Stimulated activated memory B cell treated with anti-CD40 and anti-IgM and Interleukin-4, amounts not matched to agents 10 μg/mL and 1 μg/mL and 100 μg/mL, for 72 hours (primary cell): ENCODE measurements around the gene FZD10.

ENCODE experiments used
- ATAC-seq: fragments of 150-1000 bp; cut with Tn5 transposase; 2 replicates; pipeline ENCODE4 v1.10.0; 2021
- H3K27ac Mint-ChIP-seq: one replicate; pipeline ENCODE4 v1.8.0; 2022; ENCODE audit warnings: mild to moderate bottlenecking, mixed read lengths
- H3K27me3 Mint-ChIP-seq: one replicate; pipeline ENCODE4 v1.8.0; 2022; ENCODE audit warnings: mixed read lengths
- H3K36me3 Mint-ChIP-seq: one replicate; pipeline ENCODE4 v1.8.0; 2022; ENCODE audit warnings: mixed read lengths
- H3K4me1 Mint-ChIP-seq: one replicate; pipeline ENCODE4 v1.8.0; 2022; ENCODE audit warnings: mixed read lengths
- H3K4me3 Mint-ChIP-seq: one replicate; pipeline ENCODE4 v1.8.0; 2022; ENCODE audit warnings: mild to moderate bottlenecking, moderate library complexity, mixed read lengths
- H3K9me3 Mint-ChIP-seq: one replicate; pipeline ENCODE4 v1.8.0; 2022; ENCODE audit warnings: mixed read lengths

Gene FZD10

DNA sequence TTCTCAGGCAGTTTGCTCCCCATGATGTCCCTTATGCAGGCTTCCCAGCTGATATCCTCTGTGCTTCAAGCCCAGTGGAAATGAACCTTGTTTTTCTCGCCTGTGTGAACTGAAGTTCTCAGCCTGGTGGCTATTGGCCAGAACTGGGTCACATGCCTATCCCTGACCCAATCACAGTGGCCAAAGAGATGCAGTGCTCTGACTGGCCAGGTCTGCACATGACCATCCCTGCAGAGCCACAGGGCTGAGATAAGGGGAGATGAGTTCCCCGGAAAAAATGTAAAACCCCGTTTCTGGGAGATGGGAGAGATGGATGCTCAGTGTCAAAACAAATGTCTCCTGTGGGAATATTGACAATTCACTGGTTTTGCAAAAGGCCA is 34.7 kb upstream of the FZD10 start:
- ATAC-seq: no peak
- peaks cover 7% of the 10 kb centered on the region for H3K9me3 Mint-ChIP-seq
- H3K27ac Mint-ChIP-seq: no peak overlapping the region
- no peak overlapping the region for H3K4me3 Mint-ChIP-seq
- H3K36me3 Mint-ChIP-seq: no peaks in the 10 kb centered on the region
- no peaks in the 10 kb centered on the region for H3K4me1 Mint-ChIP-seq
- H3K27me3 Mint-ChIP-seq: no peaks in the 10 kb centered on the region

DNA sequence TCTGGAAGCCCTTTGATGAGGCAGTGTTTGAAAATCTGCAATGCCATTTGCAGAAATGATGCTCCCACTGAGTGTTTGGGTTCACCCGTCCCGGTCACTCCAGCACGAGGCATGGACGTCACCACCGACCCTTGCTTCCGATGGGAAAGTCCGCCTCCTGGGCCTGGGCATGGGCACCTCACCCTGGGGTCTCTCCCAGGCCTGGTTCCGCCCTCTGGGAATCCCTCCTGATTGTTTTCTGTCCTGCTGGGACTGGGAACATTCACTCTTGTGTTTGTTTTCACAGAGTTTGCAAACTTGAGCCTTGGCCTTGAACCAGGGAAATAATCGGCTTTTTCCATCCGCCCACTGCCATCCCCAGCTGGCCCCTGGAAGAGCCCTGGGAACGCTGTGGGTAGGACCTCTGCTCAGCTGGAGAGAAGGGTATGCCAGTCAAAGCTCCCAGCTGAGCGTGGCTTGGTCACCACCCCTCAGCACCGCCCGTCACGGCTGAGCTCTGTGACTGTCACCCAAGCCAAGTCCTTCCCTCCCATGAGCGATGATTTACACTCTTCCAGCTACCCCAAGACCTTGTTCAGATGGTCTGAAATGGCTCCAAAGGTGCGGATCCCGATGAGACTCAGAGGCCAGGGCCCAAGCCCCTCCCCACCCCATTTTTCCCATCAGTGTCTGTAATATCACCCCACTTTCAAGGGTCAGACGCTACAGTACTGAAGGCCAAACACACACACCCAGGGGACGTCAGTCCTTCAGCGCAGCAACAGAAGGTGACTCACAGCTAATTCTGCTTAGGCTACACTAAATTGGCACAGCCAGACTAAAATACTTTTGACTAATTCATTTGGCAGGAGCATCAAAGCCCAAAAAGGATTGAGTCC is 34.1 kb upstream of the FZD10 start:
- H3K4me1 Mint-ChIP-seq: no peaks in the 10 kb centered on the region
- H3K4me3 Mint-ChIP-seq: no peak overlapping the region
- H3K27ac Mint-ChIP-seq: no peak overlapping the region
- H3K36me3 Mint-ChIP-seq: no peaks in the 10 kb centered on the region
- H3K9me3 Mint-ChIP-seq: peaks cover 7% of the 10 kb centered on the region
- H3K27me3 Mint-ChIP-seq: no peaks in the 10 kb centered on the region
- ATAC-seq: no peak

DNA sequence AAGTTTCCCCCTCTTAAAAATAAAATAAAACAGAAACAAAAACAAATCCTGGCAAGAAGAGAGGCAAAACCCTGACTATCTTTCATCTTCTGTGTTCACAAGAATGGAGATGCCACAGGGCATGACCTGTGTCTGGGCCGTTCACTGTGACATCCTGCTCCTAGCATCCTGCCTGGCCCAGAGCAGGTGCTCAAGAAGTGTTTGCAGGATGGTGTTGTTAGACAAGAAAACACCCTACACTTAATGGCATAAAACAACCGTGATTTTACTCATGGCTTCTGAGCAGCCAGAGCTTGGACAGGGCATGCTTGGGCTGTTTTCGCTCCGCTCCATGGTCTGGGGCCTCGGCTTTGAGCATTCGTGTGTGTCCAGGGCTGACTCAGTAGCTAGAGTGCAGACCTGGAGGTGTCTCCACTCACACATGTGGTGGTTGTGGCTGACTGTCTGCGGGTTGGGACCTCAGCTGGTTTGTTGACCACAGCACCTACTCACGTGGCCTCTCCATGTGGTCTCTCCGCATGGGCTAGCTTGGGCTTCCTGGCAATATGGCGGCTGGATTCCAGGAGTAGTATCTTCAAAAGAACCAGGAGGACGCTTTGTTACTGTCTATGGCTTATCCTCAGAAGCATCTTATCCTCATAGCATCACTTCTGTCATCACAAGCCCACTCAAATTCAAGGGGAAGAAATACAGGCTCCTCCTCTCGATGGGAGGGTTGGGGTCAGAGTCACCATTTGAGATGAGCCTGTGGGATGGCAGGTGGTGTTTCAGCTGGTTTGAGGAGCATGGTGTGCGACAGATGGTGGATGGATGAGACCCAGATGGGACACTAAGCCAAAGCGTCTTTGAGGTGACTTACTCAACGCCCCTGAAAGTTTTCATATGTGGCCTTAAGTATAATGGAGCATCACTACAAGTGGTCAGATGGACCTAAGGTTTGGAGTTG is 33.2 kb upstream of the FZD10 start:
- no peaks in the 10 kb centered on the region for H3K4me1 Mint-ChIP-seq
- ATAC-seq: no peak
- H3K36me3 Mint-ChIP-seq: no peaks in the 10 kb centered on the region
- H3K27ac Mint-ChIP-seq: no peak overlapping the region
- no peak overlapping the region for H3K4me3 Mint-ChIP-seq
- H3K9me3 Mint-ChIP-seq: peaks cover 7% of the 10 kb centered on the region
- H3K27me3 Mint-ChIP-seq: no peaks in the 10 kb centered on the region

DNA sequence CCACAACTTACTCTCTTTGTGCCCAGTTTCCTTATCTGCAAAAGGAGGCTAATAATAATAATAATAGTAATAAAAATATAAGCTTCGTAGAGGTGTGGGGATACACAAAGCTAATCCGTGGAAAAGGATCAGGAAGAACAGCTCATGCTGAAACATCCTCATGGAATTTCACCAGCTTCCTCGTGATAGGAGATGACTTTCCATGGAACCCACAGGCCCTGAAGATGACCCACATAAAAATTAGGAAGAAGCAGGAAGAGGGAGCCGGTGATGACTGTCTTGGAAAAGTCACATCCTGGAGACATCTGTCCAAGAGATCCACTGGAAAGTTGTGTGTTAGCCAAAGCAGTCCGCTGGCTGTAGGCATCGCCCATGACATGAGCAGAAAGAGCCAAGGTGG is 31.9 kb upstream of the FZD10 start:
- H3K27ac Mint-ChIP-seq: no peak overlapping the region

DNA sequence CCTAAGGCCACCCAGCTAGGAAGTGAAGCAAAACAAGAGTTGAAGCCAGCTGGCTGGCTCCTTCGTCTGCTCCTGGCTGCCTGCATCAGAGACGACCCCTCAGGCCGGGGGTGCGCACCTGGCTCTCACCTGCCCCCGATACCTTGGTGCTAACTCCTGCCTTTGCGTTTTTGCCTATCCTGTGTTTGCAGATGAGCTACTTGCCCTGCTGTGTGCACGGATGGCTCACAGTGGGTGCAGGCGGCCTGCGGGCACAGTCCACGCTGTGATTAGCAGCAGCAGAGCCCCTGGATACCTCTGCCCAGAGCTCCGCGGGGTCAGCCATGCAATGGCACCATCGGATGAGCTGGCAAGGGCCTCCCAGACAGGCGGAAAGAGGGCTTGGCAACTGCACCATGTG is 31.2 kb upstream of the FZD10 start:
- peaks cover 13% of the 10 kb centered on the region for H3K9me3 Mint-ChIP-seq
- H3K4me3 Mint-ChIP-seq: no peak overlapping the region
- H3K36me3 Mint-ChIP-seq: no peaks in the 10 kb centered on the region
- H3K27me3 Mint-ChIP-seq: no peaks in the 10 kb centered on the region
- ATAC-seq: no peak
- H3K4me1 Mint-ChIP-seq: no peaks in the 10 kb centered on the region
- no peak overlapping the region for H3K27ac Mint-ChIP-seq

More for the DNA sequence above, 31.9 kb upstream of the FZD10 start:
- ATAC-seq: no peak
- no peak overlapping the region for H3K4me3 Mint-ChIP-seq
- no peaks in the 10 kb centered on the region for H3K27me3 Mint-ChIP-seq
- no peaks in the 10 kb centered on the region for H3K4me1 Mint-ChIP-seq
- H3K36me3 Mint-ChIP-seq: no peaks in the 10 kb centered on the region
- H3K9me3 Mint-ChIP-seq: peaks cover 14% of the 10 kb centered on the region

DNA sequence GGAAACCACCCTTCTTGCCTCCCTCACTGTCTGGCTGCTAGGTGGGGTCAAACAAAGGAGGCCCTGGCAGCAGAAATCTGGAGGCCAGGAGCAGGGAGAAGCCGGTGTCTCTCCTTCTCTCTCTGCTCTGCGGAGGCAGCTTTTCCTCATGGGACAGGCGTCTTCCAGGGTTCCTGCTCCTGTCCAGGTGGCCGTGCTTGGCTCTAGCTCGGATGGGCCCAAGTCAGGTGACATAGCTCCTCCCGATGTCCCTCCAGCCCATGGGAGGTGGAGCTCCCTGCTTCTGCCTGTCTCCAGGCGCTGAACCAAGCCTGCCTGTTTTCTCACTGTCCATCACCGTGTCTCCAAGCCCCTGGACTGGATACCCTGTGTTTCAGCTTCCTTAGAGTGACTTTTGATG is 30.5 kb upstream of the FZD10 start:
- H3K4me1 Mint-ChIP-seq: no peaks in the 10 kb centered on the region
- no peaks in the 10 kb centered on the region for H3K36me3 Mint-ChIP-seq
- H3K4me3 Mint-ChIP-seq: no peak overlapping the region
- no peak for ATAC-seq
- no peaks in the 10 kb centered on the region for H3K27me3 Mint-ChIP-seq
- peaks cover 13% of the 10 kb centered on the region for H3K9me3 Mint-ChIP-seq
- H3K27ac Mint-ChIP-seq: no peak overlapping the region

DNA sequence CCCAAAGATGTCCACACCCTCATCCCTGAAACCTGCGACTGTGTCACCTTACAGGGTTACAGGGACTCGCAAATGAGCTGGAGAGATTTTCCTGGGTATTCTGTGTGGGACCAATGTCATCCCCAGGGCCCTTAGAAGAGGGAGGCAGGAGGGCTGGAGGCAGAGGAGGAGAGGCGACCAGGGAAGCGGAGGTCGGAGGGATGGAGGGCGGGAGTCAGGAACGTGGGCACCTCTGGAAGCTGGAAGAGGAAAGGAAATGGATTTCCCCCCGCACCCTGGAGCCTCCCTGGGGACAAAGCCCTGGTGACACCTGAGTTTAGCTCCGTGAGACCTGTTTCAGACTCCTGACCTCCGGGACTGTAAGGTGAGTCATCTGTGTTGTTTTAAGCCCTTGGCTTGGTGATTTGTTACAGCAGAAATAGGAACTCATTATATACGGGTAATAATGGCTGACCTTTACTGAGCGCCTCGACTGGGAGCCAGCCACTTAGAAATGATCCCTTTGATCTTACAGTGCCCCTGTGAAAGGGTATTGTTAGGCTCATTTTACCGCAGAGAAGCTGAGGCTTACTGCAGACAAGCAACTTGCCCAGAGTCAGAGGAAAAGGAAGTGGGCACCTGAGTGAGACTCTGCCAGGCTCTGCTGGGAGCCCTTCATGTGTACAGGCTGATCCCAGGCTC is 29.3 kb upstream of the FZD10 start:
- H3K27ac Mint-ChIP-seq: no peak overlapping the region
- H3K27me3 Mint-ChIP-seq: no peaks in the 10 kb centered on the region
- no peak overlapping the region for H3K4me3 Mint-ChIP-seq
- H3K36me3 Mint-ChIP-seq: no peaks in the 10 kb centered on the region
- no peaks in the 10 kb centered on the region for H3K4me1 Mint-ChIP-seq
- H3K9me3 Mint-ChIP-seq: peaks cover 13% of the 10 kb centered on the region
- ATAC-seq: no peak

DNA sequence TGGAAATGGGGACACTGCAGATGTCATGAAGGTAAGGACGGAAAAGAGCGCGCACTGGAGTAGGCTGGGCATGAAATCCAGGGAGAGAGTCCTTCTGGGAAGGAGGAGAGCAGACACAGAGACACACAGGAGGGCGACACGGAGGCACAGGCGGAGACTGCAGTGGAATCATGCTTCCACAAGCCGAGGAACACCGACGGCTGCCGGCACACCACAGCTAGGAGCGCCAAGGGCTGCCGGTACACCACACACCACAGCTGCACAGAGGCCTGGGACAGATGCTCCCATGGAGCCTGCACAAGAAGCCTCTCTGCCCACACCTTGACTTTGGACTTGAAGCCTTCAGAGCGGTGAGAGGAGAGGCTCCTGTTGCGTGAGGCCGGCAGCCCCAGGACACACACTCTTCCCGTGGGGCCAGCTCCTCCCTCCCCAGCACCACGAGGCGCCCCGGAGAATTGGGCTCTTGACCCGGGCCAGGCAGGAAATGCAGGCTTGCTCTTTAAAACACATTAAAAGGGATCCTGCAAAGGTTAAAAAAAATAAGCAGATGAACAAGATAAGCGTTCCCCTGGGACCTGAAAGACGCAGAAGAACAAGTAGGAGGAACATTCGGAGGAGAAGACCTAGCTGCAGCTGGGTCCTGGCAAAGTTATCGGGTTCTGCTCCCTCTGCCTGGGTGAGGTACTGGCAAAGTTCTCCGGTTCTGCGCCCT is 28.3 kb upstream of the FZD10 start:
- no peaks in the 10 kb centered on the region for H3K27me3 Mint-ChIP-seq
- H3K4me3 Mint-ChIP-seq: no peak overlapping the region
- peaks cover 13% of the 10 kb centered on the region for H3K9me3 Mint-ChIP-seq
- H3K27ac Mint-ChIP-seq: no peak overlapping the region
- no peaks in the 10 kb centered on the region for H3K36me3 Mint-ChIP-seq
- no peak for ATAC-seq
- no peaks in the 10 kb centered on the region for H3K4me1 Mint-ChIP-seq

DNA sequence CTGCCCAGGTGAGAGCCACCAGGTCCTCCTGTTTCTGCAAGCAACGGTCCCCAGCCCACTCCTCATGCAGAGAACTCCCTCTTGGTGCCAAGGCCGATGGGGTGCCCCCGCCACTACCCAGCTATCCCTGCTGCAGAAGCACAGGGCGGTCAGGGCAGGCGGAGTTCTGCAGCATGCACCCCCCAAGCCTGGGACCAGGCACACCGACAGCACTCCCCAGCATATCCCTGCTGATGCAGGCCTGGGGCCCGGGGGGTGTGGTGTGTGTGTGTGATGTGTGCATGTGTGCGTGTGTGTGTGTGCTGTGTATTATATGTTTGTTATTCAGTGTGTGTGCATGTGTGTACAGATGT is 27.7 kb upstream of the FZD10 start:
- Mint-ChIP-seq H3K4me1 (no peaks in the 10 kb centered on the region), H3K4me3 (no peak overlapping the region), H3K27ac (no peak overlapping the region), H3K9me3 (peaks cover 8% of the 10 kb centered on the region), H3K36me3 (no peaks in the 10 kb centered on the region), H3K27me3 (no peaks in the 10 kb centered on the region)
- no peak for ATAC-seq

DNA sequence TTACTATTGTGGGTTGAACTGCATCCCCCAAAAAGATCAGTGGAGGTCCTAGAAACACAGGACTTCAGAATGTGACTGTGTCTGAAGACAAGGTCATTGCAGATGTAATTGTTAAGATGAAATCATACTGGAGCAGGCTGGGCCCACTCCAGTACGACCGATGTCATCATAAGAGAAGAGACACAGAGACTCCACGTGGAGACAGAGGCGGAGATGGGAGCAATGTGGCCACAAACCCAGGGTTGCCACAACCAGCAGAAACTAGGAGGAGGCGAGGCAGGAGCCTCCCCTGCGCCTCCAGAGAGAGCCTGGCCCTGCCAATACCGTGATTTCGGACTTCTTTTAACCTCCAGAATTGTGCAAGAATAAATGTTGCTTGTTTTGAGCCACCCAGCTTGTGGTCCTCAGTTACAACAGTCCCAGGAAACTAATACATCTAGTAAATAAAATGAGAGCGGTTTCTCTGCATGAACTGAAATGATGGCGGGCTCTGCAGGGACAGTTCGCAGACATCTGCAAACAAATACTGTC is 25.7 kb upstream of the FZD10 start:
- Mint-ChIP-seq H3K27me3 (no peaks in the 10 kb centered on the region), H3K27ac (no peak overlapping the region), H3K4me3 (no peak overlapping the region), H3K36me3 (no peaks in the 10 kb centered on the region), H3K9me3 (peaks cover 10% of the 10 kb centered on the region), H3K4me1 (no peaks in the 10 kb centered on the region)
- no peak for ATAC-seq

DNA sequence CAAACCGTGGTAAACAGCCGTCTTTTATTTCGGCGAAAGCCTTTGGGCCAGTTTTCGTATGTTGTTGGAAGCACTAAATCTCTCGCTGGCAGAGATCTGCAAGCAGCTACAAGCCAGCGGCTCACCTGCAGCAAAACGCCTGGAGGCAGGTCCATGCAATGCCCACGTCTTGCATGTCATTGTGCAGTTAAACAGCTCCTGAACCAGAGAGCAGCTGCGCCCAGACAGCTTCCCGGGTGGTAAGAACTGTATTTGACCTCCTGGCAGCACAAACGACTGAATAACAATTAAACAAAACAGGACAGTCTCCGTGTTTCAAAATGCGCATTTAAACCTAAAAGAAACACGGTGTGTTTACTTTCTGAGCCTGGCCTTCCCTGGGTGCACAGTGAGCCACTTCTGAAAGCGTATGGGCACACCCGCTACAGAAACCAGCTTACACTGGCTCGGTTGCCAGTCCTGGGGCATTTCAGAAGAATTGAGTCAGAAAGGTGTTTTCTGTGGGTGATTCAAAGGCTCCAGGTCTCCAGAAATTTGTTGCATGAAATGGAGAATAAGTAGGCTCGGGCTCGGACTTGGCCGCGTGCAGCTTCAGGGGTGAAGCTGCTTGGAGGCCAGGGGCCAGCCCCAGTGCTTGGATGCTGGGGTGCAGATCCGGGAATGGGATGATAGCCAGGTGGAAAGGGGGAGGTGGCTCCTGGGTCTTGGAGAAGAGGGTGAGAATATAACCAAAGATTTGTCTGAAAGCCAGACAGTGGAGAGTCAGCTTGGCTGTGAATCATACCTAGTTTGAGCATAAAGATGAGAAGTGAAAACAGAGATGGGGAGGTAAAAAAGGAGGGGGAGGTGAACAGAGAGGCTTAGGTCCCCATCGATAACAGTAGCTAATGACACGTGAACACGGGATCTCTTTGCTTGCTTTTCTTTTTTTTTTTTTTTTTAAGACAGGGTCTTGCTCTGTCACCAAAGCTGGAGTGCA is 24.9 kb upstream of the FZD10 start:
- Mint-ChIP-seq H3K27me3 (no peaks in the 10 kb centered on the region), H3K36me3 (no peaks in the 10 kb centered on the region), H3K4me3 (no peak overlapping the region), H3K27ac (no peak overlapping the region), H3K4me1 (no peaks in the 10 kb centered on the region), H3K9me3 (peaks cover 10% of the 10 kb centered on the region)
- no peak for ATAC-seq

DNA sequence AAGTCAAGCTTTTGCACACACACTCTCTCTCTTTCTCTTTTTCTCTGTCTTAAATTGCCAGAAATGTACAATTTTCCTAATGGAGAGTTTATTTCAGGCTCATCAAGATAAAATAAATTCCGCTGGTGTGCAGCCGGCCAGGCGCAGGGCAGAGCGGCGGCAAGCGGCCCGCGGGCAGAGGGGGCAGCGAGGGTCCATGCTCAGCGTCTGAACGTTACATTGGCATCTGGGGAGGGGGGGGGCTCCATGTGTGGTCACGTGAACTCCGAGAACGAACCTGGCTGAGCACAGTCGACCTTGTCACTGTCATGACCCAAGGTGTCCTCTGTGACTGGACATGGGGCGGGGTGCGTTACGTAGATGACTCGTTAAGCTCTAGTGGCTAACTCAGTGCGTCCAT is 23.8 kb upstream of the FZD10 start:
- Mint-ChIP-seq H3K27ac (no peak overlapping the region), H3K9me3 (peaks cover 10% of the 10 kb centered on the region), H3K4me3 (no peak overlapping the region), H3K27me3 (no peaks in the 10 kb centered on the region), H3K4me1 (no peaks in the 10 kb centered on the region), H3K36me3 (no peaks in the 10 kb centered on the region)
- no peak for ATAC-seq

DNA sequence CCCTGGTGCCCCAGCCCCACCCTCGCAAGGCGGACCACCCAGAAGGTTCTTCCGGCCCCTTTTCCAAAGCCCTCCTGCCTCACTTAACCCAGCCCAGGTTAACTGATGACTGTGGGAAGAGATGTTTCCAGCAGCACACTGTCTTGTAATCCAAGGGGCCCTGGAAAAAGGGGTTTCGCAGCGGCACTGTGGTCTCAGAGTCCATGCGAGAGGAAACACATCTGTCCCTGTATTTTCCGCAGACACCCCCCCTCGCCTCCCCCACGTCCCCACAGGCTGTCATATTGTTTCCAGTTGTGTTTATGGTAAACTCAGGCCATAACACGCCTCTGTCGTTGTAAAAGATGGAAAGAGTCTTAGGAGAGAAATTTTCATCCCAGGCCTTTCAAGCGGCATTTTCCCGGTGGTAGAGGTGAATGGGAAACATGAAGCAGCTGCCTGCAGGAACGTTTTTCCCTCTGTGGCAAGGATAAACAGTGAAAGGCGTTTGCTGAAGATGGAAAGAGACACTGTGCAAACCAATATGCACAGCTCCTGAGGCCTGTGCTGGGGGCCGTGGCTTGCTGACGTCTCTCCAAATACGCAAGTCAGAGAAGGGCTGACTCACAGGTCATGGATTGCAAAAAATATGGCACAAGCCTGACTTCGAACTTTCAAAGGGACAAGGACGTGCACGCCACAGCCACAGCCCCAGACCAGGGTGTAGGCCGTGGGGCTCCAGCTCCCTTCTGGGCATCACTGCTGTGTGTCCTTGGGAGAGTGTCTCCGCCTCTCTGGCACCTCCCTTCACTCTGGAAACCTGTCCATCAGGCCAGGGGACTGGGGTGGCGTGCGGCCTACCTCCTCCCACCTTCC is 22.5 kb upstream of the FZD10 start:
- no peak overlapping the region for H3K27ac Mint-ChIP-seq
- no peaks in the 10 kb centered on the region for H3K27me3 Mint-ChIP-seq
- H3K9me3 Mint-ChIP-seq: peaks cover 9% of the 10 kb centered on the region
- no peak for ATAC-seq
- H3K36me3 Mint-ChIP-seq: no peaks in the 10 kb centered on the region
- no peaks in the 10 kb centered on the region for H3K4me1 Mint-ChIP-seq
- H3K4me3 Mint-ChIP-seq: no peak overlapping the region
